Fibroblast of the aortic adventitia (primary cell): Measurements from ENCODE around the gene LRRC14B. TPM values are rescaled to one million over a fixed set of nuclear protein-coding genes. Genes with fewer than 3 reads are reported as not detected.

Source experiments
- DNase-seq: peaks from one replicate; pipeline ENCODE4 v3.0.0-alpha.2; 2010; ENCODE audit warnings: low read depth
- H3K4me3 ChIP-seq: 2 replicates; pipeline ENCODE4 v1.5.1; 2011; ENCODE audit warnings: low read depth, mild to moderate bottlenecking, control low read depth, low read length, moderate library complexity
- CTCF ChIP-seq: IDR thresholded peaks from 2 replicates; pipeline ENCODE4 v1.5.1; 2011; ENCODE audit warnings: mild to moderate bottlenecking, low read length, control low read depth, inconsistent platforms; ENCODE audit not compliant: insufficient read depth
- total RNA-seq: library from RNA; depleted of rRNA; stranded (reverse); fragments of >200 nt; gene quantifications from 2 replicates; pipeline ENCODE4 v1.2.3, GENCODE V29; 2012; ENCODE audit warnings: low replicate concordance

LRRC14B gene
- total RNA-seq, 1 donor = not detected

GRCh38 chr5:199950-200645 is 8.8 kb downstream of the LRRC14B start:
- TF ChIP-seq CTCF = no peak
- no peak for DNase-seq
- H3K4me3 ChIP-seq = no peak overlapping the region

- no peak for DNase-seq
- TF ChIP-seq CTCF = no peak
- H3K4me3 ChIP-seq = no peak overlapping the region
These were observed 9.7 kb downstream of the LRRC14B start for GRCh38 chr5:200985-201384.

- H3K4me3 ChIP-seq = no peak overlapping the region
- no peak for DNase-seq
- no peak for TF ChIP-seq CTCF
These were observed 10.4 kb downstream of the LRRC14B start for GRCh38 chr5:201672-202071.

GRCh38 chr5:203246-203930 is 12.1 kb downstream of the LRRC14B start:
- DNase-seq = no peak
- no peak for TF ChIP-seq CTCF
- H3K4me3 ChIP-seq = no peak overlapping the region

GRCh38 chr5:204001-204400 is 12.7 kb downstream of the LRRC14B start:
- TF ChIP-seq CTCF = no peak
- DNase-seq = no peak
- no peak overlapping the region for H3K4me3 ChIP-seq

- no peak for TF ChIP-seq CTCF
- H3K4me3 ChIP-seq = no peak overlapping the region
- DNase-seq = no peak
These were observed 13.2 kb downstream of the LRRC14B start for GRCh38 chr5:204462-204861.
